ENCODE measurements around the gene ROBO1. TPM values are rescaled to one million over a fixed set of nuclear protein-coding genes. Genes with fewer than 3 reads are reported as not detected.
"Not testable (repeated sequence)": the region's sequence is repeated elsewhere in the genome, so short reads cannot be mapped to it uniquely, and the experiment has no call there.

ROBO1 gene
- total RNA-seq, 1 donor from 2014 or later, result 182 TPM

DNA sequence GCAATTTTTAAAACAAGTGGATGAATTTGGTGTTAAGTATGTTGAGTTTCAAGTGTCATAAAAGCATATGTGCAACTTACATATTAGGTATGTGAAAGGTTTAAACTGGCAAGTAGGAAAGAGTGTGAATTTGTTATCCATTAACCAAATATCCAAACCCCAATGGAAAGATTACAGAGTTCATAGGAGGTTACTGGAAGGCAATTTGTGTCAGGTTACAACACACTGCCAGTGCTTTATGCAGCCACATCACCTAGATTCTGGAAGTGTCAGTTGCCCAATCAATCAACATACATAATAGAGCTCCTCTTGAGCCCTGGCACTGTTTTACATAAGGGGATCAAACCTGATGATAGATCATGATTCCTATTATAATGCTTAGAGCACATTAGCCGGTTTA lies 261.0 kb downstream of the ROBO1 start:
- TF ChIP-seq, protein P1, sequence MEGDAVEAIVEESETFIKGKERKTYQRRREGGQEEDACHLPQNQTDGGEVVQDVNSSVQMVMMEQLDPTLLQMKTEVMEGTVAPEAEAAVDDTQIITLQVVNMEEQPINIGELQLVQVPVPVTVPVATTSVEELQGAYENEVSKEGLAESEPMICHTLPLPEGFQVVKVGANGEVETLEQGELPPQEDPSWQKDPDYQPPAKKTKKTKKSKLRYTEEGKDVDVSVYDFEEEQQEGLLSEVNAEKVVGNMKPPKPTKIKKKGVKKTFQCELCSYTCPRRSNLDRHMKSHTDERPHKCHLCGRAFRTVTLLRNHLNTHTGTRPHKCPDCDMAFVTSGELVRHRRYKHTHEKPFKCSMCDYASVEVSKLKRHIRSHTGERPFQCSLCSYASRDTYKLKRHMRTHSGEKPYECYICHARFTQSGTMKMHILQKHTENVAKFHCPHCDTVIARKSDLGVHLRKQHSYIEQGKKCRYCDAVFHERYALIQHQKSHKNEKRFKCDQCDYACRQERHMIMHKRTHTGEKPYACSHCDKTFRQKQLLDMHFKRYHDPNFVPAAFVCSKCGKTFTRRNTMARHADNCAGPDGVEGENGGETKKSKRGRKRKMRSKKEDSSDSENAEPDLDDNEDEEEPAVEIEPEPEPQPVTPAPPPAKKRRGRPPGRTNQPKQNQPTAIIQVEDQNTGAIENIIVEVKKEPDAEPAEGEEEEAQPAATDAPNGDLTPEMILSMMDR (conservative IDR thresholded peaks at IDR 0.05), result no peak
- no peak for DNase-seq (ENCODE audit: extremely low spot score, unreplicated experiment)
- no peaks in the 10 kb centered on the region for H3K36me3 Mint-ChIP-seq
- no peak overlapping the region for H3K4me3 Mint-ChIP-seq
- peaks cover 5% of the 10 kb centered on the region for H3K4me1 Mint-ChIP-seq (ENCODE audit: unreplicated experiment)
- no peak overlapping the region for H3K27ac Mint-ChIP-seq
- no peaks in the 10 kb centered on the region for H3K9me3 Mint-ChIP-seq
- no peaks in the 10 kb centered on the region for H3K27me3 Mint-ChIP-seq

DNA sequence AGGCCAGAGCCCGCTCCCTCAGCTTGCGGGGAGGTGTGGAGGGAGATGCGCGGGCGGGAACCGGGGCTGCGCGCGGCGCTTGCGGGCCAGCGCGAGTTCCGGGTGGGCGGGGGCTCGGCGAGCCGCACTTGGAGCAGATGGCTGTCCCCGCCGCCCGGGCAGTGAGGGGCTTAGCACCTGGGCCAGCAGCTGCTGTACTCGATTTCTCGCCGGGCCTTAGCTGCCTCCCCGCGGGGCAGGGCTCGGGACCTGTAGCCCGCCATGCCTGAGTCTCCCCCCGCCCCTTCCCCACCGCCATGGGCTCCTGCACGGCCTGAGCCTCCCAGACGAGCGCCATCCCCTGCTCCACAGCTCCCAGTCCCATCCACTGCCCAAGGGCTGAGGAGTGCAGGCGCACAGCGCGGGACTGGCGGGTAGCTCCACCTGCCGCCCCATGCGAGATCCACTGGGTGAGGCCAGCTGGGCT lies 265.5 kb downstream of the ROBO1 start:
- not testable (repeated sequence) for DNase-seq (ENCODE audit: extremely low spot score, unreplicated experiment); H3K4me1 Mint-ChIP-seq (ENCODE audit: unreplicated experiment); H3K27ac Mint-ChIP-seq; H3K27me3 Mint-ChIP-seq; H3K4me3 Mint-ChIP-seq; H3K9me3 Mint-ChIP-seq; H3K36me3 Mint-ChIP-seq

DNA sequence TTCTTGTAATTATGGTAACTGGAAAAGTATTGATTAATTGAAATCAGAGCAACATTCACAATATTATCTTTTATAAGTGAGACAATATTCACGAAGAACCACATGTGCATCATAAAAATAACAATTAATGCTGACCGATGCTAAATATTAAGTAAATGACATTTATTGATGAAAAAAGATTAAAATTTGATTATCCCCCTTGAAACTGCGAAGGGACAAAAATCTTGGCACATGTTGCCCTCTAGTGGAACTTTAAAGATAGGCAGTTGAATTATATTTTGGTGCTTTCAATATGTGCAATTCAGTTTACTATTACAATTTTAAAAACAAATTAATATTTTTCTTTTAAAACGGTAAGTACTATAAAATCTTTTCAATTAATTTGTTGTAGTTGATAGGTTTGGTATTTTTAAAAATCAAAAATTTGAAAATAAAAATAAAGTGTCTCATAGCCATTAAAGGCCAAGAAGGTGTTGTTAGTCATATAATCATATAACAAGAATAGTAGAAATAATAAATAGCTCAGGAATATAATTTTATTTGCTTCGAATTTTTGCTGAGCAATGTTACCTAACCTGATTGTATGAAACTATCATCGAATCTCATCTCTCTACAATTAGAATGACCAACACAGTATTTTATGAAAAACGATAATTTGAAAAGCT lies 270.2 kb downstream of the ROBO1 start:
- no peaks in the 10 kb centered on the region for H3K27me3 Mint-ChIP-seq
- no peaks in the 10 kb centered on the region for H3K36me3 Mint-ChIP-seq
- no peak overlapping the region for H3K27ac Mint-ChIP-seq
- H3K4me3 Mint-ChIP-seq, result no peak overlapping the region
- DNase-seq (ENCODE audit: extremely low spot score, unreplicated experiment), result no peak
- TF ChIP-seq, protein P1 (conservative IDR thresholded peaks at IDR 0.05), result peak; percentile 93
- no peaks in the 10 kb centered on the region for H3K9me3 Mint-ChIP-seq
- no peaks in the 10 kb centered on the region for H3K4me1 Mint-ChIP-seq (ENCODE audit: unreplicated experiment)

DNA sequence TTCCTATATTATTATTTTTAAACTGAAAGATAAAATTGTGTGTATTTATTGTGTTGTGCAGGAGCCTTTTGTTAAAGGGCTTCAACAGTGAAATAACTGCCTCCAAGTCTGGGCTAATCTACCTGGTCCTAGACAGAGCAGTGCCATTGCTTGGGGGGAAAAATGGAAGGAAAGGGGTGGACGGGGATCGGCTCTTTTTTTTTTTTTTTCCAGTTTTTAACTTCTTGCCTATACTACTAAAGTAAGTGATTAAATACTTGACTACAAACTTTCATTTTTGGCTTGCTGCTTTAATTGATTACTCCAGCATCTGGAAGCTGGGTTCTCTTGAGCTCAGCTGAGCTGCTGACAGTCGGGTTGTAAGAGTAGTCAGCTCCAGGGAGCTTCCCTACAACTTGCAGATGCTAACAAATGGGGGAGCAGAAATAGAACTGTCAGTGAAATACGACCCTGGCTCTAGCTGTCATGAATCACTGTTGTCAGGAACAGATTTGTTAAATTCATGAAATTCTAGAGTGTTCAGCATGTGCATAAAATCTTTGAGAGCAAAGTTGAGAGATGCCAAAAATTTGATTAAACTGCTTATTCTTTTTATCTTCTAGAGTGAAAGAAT lies 276.7 kb downstream of the ROBO1 start:
- Mint-ChIP-seq H3K9me3 (no peaks in the 10 kb centered on the region), H3K4me1 (ENCODE audit: unreplicated experiment) (no peaks in the 10 kb centered on the region), H3K4me3 (no peak overlapping the region), H3K27me3 (no peaks in the 10 kb centered on the region), H3K36me3 (no peaks in the 10 kb centered on the region), H3K27ac (no peak overlapping the region)
- no peak for DNase-seq (ENCODE audit: extremely low spot score, unreplicated experiment)
- TF ChIP-seq, protein P1 (conservative IDR thresholded peaks at IDR 0.05), result no peak

DNA sequence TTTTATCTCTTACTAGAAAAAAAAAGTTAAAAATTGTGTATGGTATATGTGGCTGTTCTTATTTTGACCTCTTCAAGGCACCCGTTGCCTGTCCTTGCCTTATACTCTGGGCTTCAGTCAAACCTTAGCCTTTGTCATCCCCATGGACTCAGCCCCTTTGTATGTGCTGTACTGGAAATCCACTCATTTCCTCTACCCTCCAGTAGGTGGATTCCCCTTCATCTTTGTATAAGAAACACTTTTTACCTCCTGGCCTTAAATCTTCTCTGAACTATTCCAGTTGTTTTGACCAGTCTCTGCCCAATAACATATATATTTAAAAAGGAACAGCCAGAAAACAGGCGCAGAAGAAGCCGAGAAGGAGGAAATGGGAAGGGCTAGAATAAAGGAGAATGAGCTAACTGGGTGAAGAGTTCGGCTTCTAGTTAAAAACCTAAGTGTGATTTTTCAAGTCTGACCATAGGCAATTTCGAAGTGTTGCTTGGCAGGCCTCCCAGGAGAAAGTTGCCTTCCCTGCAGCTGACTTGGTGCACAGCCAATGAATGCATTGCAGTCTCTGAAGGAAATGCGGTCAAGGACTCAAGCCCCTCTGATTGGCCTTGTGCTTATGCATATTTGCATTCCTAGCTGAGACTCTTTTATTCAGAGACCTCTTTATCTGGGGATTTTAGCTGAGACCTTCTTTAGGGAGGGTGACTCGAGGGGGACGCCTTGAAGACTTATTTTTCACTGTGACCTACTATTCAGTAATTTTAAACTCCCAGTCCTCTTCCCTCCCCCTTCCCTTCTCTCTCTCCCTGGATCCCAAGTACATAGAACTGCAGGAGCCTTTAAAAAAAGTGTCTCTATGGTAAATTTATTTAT lies 277.4 kb downstream of the ROBO1 start:
- H3K27ac Mint-ChIP-seq, result no peak overlapping the region
- TF ChIP-seq, protein P1 (conservative IDR thresholded peaks at IDR 0.05), result peak; percentile 34
- no peaks in the 10 kb centered on the region for H3K4me1 Mint-ChIP-seq (ENCODE audit: unreplicated experiment)
- no peak overlapping the region for H3K4me3 Mint-ChIP-seq
- no peaks in the 10 kb centered on the region for H3K36me3 Mint-ChIP-seq
- no peaks in the 10 kb centered on the region for H3K9me3 Mint-ChIP-seq
- no peaks in the 10 kb centered on the region for H3K27me3 Mint-ChIP-seq
- no peak for DNase-seq (ENCODE audit: extremely low spot score, unreplicated experiment)

DNA sequence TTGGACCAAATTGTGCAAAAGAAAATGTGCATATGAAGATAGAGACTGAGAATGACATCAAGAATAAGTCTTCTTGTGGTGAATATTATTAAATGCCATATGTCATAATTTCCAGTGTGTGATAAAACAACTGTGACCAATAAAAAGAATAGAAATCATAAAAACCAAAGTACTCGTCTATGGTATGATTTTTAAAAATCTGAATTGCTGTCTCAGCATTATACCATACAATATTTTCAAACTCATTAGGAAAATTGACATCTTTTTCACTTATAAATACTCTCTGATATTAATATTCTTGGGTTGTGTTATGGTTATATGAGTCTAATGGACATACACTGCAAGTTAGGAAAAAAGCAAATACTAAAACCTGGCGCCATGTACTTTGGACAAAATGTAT lies 279.4 kb downstream of the ROBO1 start:
- Mint-ChIP-seq H3K4me3 (no peak overlapping the region), H3K27me3 (no peaks in the 10 kb centered on the region), H3K36me3 (no peaks in the 10 kb centered on the region), H3K27ac (no peak overlapping the region), H3K4me1 (ENCODE audit: unreplicated experiment) (no peaks in the 10 kb centered on the region), H3K9me3 (no peaks in the 10 kb centered on the region)
- TF ChIP-seq, protein P1 (conservative IDR thresholded peaks at IDR 0.05), result no peak
- no peak for DNase-seq (ENCODE audit: extremely low spot score, unreplicated experiment)
